ENCODE measurements around the gene AZI2. TPM values are rescaled to one million over a fixed set of nuclear protein-coding genes. Genes with fewer than 3 reads are reported as not detected.

The AZI2 gene
- total and polyA plus RNA-seq, 9 of the 15 experiments (the other 6 are each of a cell fraction or from before 2014, with no cell fraction given), result 28.5 to 96.3 (median 70.2) TPM

GRCh38 chr3:28348629-28349468 is at the start of gene AZI2, which contains the start of gene ZCWPW2 (continued):
- TF ChIP-seq KAT2B (IDR thresholded peaks at IDR 0.05; ENCODE audit: low read depth, low read length), result no peak
- TF ChIP-seq SIX5 (IDR thresholded peaks at IDR 0.05; ENCODE audit: borderline replicate concordance in 1 of 2, insufficient read depth in 1 of 2, low read depth in 1 of 2, low read length in 2 of 2), result peak; percentile 66 to 70; a peak in 2 of 4 replicates
- peak; percentile 72 for TF ChIP-seq ZBTB17 (CRISPR knock-in tag; IDR thresholded peaks at IDR 0.05)
- no peak for TF ChIP-seq MTA1 (IDR thresholded peaks at IDR 0.05; ENCODE audit: borderline replicate concordance)
- TF ChIP-seq HNRNPUL1 (IDR thresholded peaks at IDR 0.05; ENCODE audit: low read length), result no peak
- peak; percentile 9; the same call in 1 of the 2 replicates for TF ChIP-seq GATAD2B (IDR thresholded peaks at IDR 0.05; ENCODE audit: borderline replicate concordance)
- TF ChIP-seq HMGN3 (IDR thresholded peaks at IDR 0.05; ENCODE audit: borderline replicate concordance, extremely low read depth, insufficient read length, low read depth, low read length), result peak; percentile 83
- peak; percentile 84 for TF ChIP-seq CREM (IDR thresholded peaks at IDR 0.05; ENCODE audit: low read depth)
- TF ChIP-seq HCFC1 (IDR thresholded peaks at IDR 0.05; ENCODE audit: low read depth, low read length), result peak; percentile 92
- TF ChIP-seq TARDBP (IDR thresholded peaks at IDR 0.05), result no peak; the same call in 1 of the 2 replicates
- no peak for TF ChIP-seq ZNF324 (CRISPR knock-in tag; IDR thresholded peaks at IDR 0.05)
- no peak for TF ChIP-seq PTTG1 (tag; IDR thresholded peaks at IDR 0.05; ENCODE audit: low read depth)
- no peak for TF ChIP-seq IRF2 (CRISPR knock-in tag; IDR thresholded peaks at IDR 0.05)
- no peak for TF ChIP-seq ZNF184 (CRISPR knock-in tag; IDR thresholded peaks at IDR 0.05)
- peak; percentile 84 for TF ChIP-seq POLR2H (tag; IDR thresholded peaks at IDR 0.05; ENCODE audit: low read depth)
- no peak for TF ChIP-seq ZKSCAN1 (IDR thresholded peaks at IDR 0.05; ENCODE audit: low read depth, low read length)
- TF ChIP-seq CBX5 (IDR thresholded peaks at IDR 0.05; ENCODE audit: borderline replicate concordance, low read depth), result no peak; the same call in 1 of the 2 replicates
- TF ChIP-seq CREB3L1 (IDR thresholded peaks at IDR 0.05; ENCODE audit: borderline replicate concordance, low read depth), result peak; percentile 85
- TF ChIP-seq SNAPC5 (CRISPR knock-in tag; IDR thresholded peaks at IDR 0.05), result no peak
- peak in 1 of 2 experiments; percentile 89; a peak in 2 of 4 replicates for TF ChIP-seq KDM4B (IDR thresholded peaks at IDR 0.05; ENCODE audit: borderline replicate concordance in 2 of 2, low read depth in 1 of 2)
- TF ChIP-seq NFIC (IDR thresholded peaks at IDR 0.05), result peak; percentile 95
- no peak for TF ChIP-seq SMAD1 (IDR thresholded peaks at IDR 0.05; ENCODE audit: low read depth, low read length, partially characterized antibody)
- TF ChIP-seq POLR2A (conservative IDR thresholded peaks at IDR 0.05), result peak; percentile 95
- peak; percentile 77 to 96 (median 80); a peak in 5 of 6 replicates for TF ChIP-seq ZBTB11 (CRISPR knock-in tag; IDR thresholded peaks at IDR 0.05)

All from K562 (cell line).